Ishikawa (cell line): ENCODE data around the gene SERPINB11.

Experiments
- CEBPB ChIP-seq: IDR thresholded peaks from 2 replicates; pipeline ENCODE4 v1.6.1; 2012
- CREB1 ChIP-seq: IDR thresholded peaks from 2 replicates; pipeline ENCODE4 v1.6.1; 2012; ENCODE audit warnings: low read depth
- EGR1 ChIP-seq: IDR thresholded peaks from 2 replicates; pipeline ENCODE4 v1.6.1; 2012
- EP300 ChIP-seq: IDR thresholded peaks from 2 replicates; pipeline ENCODE4 v1.6.1; 2012; ENCODE audit warnings: borderline replicate concordance
- FOXM1 ChIP-seq: IDR thresholded peaks from 2 replicates; pipeline ENCODE4 v1.6.1; 2012; ENCODE audit warnings: low read depth, borderline replicate concordance
- NFIC ChIP-seq: IDR thresholded peaks from 2 replicates; pipeline ENCODE4 v1.6.1; 2012
- RAD21 ChIP-seq: IDR thresholded peaks from 2 replicates; pipeline ENCODE4 v1.6.1; 2012; ENCODE audit warnings: low read depth
- TAF1 ChIP-seq: IDR thresholded peaks from 2 replicates; pipeline ENCODE4 v1.6.1; 2012; ENCODE audit warnings: low read depth, mild to moderate bottlenecking
- TCF12 ChIP-seq: IDR thresholded peaks from 2 replicates; pipeline ENCODE4 v1.6.1; 2012; ENCODE audit warnings: low read depth
- TEAD4 ChIP-seq: IDR thresholded peaks from 2 replicates; pipeline ENCODE4 v1.6.1; 2012
- YY1 ChIP-seq: IDR thresholded peaks from 2 replicates; pipeline ENCODE4 v1.6.1; 2012; ENCODE audit warnings: low read depth
- ZBTB7A ChIP-seq: IDR thresholded peaks from 2 replicates; pipeline ENCODE4 v1.6.1; 2012; ENCODE audit warnings: low read depth
- TF ChIP-seq, protein P1 (sequence below): IDR thresholded peaks from 2 replicates; pipeline ENCODE4 v1.6.1; 2012
- TF ChIP-seq, protein P2 (sequence below): IDR thresholded peaks from 2 replicates; pipeline ENCODE4 v1.6.1; 2012
- TF ChIP-seq, protein P3 (sequence below): IDR thresholded peaks from 2 replicates; pipeline ENCODE4 v1.6.1; 2012; ENCODE audit warnings: low read depth, mild to moderate bottlenecking

Gene SERPINB11

DNA sequence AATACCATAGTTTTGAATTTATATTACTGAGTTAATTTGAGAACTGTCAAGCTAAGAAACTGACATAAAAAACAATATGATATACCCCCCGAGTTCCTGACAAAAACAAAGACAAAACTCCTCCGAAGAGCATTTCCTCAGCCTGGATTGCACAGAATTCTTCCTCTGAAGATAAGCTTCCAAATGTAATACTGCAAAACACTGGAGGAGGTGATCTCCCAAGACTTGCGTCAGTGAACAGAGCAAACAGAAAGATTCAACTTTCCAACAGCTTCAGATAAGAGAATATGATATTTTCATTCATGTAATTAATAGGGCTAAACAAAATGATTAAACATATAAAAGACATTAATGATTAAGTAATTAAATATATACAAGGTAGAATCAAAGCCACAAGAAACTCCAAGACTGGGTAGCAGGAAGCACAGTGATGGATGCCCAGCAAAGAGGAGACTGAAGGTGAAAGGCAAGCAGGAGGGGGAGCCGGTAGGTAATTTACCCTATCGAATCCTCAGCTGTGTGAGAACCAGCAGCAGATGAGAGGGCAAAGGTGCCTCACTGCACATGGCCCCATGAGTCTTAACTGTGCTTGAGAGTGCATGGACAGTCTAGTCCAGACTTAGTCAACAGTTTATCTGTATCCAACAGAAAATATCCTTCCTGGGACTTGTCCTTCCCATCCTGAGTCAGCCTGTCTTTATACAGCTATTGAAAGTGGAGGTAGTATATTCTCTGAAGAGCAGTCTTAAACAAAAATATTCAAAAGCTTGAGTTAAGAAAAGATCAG lies 22.7 kb upstream of the SERPINB11 start:
- no peak for TF ChIP-seq EGR1
- no peak for TF ChIP-seq TCF12
- no peak for TF ChIP-seq EP300
- no peak for TF ChIP-seq ZBTB7A
- TF ChIP-seq TAF1 = no peak
- TF ChIP-seq, protein P1, sequence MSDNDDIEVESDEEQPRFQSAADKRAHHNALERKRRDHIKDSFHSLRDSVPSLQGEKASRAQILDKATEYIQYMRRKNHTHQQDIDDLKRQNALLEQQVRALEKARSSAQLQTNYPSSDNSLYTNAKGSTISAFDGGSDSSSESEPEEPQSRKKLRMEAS = no peak

DNA sequence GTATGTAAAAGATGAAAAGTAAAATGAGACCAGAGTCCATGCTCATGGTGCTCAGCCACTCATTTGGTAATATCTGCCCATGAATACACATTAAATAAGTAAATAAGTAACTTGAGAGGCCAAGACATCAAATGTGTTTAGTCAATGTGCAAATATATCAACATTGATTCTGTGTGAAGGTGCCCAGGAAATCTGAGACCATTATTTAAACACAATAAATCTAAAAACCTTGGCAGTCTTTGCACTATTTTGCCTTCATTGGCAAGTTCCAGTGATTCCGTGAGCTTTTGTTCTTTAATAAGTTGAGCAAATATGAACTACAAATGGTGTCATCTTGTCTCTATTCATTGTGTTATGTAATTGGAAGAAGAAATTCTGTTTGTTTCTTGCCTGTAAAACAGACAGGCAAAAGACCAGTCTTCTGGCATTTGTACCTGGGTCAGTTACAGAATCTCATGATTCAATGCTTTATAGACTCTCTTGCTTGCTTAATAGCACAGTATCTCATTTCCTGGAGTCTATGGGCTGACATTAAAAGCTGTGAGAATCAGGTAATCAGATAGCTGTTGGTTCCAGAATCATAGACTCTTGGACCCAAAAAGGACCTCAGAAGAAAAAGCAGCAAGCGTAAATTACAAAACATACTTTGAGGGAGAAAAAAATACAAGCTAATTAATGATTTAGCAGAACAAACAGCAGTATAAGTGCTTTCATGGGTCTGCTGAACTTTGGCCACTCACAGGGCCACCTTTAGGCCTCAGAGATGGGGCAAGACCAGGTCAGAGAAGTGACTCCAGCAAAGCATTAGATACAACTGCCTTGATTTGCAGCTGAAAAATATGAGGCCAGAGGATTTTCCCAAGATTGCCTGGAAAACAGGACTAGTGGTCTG lies 21.1 kb upstream of the SERPINB11 start:
- no peak for TF ChIP-seq YY1
- no peak for TF ChIP-seq CEBPB
- TF ChIP-seq, protein P1 = no peak
- TF ChIP-seq TCF12 = no peak
- TF ChIP-seq FOXM1 = no peak
- no peak for TF ChIP-seq NFIC
- no peak for TF ChIP-seq RAD21
- no peak for TF ChIP-seq EP300
- TF ChIP-seq, protein P2, sequence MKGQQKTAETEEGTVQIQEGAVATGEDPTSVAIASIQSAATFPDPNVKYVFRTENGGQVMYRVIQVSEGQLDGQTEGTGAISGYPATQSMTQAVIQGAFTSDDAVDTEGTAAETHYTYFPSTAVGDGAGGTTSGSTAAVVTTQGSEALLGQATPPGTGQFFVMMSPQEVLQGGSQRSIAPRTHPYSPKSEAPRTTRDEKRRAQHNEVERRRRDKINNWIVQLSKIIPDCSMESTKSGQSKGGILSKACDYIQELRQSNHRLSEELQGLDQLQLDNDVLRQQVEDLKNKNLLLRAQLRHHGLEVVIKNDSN = no peak
- TF ChIP-seq TEAD4 = no peak
- TF ChIP-seq ZBTB7A = no peak
- TF ChIP-seq EGR1 = no peak
- TF ChIP-seq, protein P3, sequence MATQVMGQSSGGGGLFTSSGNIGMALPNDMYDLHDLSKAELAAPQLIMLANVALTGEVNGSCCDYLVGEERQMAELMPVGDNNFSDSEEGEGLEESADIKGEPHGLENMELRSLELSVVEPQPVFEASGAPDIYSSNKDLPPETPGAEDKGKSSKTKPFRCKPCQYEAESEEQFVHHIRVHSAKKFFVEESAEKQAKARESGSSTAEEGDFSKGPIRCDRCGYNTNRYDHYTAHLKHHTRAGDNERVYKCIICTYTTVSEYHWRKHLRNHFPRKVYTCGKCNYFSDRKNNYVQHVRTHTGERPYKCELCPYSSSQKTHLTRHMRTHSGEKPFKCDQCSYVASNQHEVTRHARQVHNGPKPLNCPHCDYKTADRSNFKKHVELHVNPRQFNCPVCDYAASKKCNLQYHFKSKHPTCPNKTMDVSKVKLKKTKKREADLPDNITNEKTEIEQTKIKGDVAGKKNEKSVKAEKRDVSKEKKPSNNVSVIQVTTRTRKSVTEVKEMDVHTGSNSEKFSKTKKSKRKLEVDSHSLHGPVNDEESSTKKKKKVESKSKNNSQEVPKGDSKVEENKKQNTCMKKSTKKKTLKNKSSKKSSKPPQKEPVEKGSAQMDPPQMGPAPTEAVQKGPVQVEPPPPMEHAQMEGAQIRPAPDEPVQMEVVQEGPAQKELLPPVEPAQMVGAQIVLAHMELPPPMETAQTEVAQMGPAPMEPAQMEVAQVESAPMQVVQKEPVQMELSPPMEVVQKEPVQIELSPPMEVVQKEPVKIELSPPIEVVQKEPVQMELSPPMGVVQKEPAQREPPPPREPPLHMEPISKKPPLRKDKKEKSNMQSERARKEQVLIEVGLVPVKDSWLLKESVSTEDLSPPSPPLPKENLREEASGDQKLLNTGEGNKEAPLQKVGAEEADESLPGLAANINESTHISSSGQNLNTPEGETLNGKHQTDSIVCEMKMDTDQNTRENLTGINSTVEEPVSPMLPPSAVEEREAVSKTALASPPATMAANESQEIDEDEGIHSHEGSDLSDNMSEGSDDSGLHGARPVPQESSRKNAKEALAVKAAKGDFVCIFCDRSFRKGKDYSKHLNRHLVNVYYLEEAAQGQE = no peak
- no peak for TF ChIP-seq CREB1
- TF ChIP-seq TAF1 = no peak

DNA sequence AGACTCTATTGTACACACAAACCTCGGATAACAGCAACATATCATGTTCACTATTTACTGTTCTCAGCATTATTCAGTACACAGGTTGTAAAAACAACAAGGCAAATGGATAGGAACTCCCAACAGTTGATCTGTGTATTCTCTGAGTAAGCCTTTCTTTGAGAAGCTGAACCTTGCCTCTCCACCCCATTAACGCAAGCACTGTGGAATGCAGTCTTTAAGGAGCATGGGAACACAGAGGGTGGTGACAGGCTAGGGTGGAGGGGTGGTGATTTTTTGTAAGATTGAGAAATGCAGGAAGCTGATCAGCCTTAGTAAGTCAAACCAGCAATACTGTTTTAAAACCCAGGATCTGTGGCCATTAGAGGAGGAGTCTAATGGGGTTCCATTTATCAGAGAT lies 19.6 kb upstream of the SERPINB11 start:
- TF ChIP-seq, protein P3 = no peak
- TF ChIP-seq CREB1 (no peak), FOXM1 (no peak), TAF1 (no peak), TEAD4 (no peak), RAD21 (no peak), YY1 (no peak), TCF12 (no peak), EGR1 (no peak), NFIC (no peak)
- TF ChIP-seq, protein P1 = no peak
- TF ChIP-seq, protein P2 = no peak

DNA sequence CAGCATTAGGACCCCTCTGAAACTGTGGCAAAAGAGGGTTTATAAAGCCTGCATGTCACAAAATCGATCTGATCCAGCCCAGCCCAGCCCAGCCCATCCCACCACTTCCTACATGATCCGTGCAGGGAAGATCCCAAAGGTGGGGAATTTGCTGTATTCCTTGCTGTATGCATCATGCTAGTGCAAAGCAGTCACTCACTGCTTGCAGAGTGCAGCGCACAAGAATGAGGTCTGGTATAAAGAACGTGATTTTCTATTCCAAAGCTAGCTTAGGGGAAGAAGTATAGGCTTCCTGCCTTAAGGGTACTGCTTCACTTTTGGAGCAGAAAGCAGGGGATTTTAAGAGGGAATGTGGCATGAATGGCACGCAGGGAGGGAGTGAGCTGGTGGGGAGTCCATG lies 18.9 kb upstream of the SERPINB11 start:
- TF ChIP-seq TCF12 = no peak
- TF ChIP-seq FOXM1 = no peak
- TF ChIP-seq, protein P2 = no peak
- TF ChIP-seq, protein P3 = no peak
- TF ChIP-seq YY1 = no peak
- TF ChIP-seq TEAD4 = no peak
- no peak for TF ChIP-seq CREB1
